H1 (cell line): Measurements from ENCODE around the gene C22orf23. TPM values are rescaled to one million over a fixed set of nuclear protein-coding genes. Genes with fewer than 3 reads are reported as not detected.

Source experiments
- CTCF ChIA-PET: fragments of 300-600 bp; sonication (Branson Sonifier 250); formaldehyde crosslinking; loops from one replicate; lab custom pipeline; 2021; ENCODE audit not compliant: partially characterized antibody; lab: Charles Lee
- POLR2A ChIA-PET: fragments of 300-600 bp; sonication (Branson Sonifier 250); formaldehyde crosslinking; loops from one replicate; lab custom pipeline; 2021; ENCODE audit warnings: inconsistent platforms; ENCODE audit not compliant: partially characterized antibody; lab: Charles Lee
- DNase-seq, 2 experiments: peaks; one replicate each; pipeline versions ENCODE4 v3.0.0 to v3.0.0-alpha.2; 2010 to 2022; ENCODE audit warnings: low spot score in 2 of 2, low read depth in 1 of 2, mixed read lengths in 1 of 2
- FAIRE-seq: peaks from 2 replicates; lab custom pipeline; 2011; peaks lifted over from hg19 to GRCh38; lab: Jason Lieb, UNC
- H2AFZ ChIP-seq: 2 replicates; pipeline ENCODE4 v1.8.1; 2012; ENCODE audit warnings: low read length, inconsistent platforms
- H2AK5ac ChIP-seq: 2 replicates; pipeline ENCODE4 v1.6.1; 2013; ENCODE audit warnings: low read depth, low read length
- H2BK120ac ChIP-seq: replicated peaks from 2 replicates; pipeline ENCODE3; 2013; ENCODE audit warnings: low read depth, low read length, inconsistent platforms
- H2BK12ac ChIP-seq: 2 replicates; pipeline ENCODE4 v1.6.1; 2013; ENCODE audit warnings: low read depth, low read length
- H2BK15ac ChIP-seq: 2 replicates; pipeline ENCODE4 v1.6.1; 2013; ENCODE audit warnings: low read length
- H2BK20ac ChIP-seq: 2 replicates; pipeline ENCODE4 v1.6.1; 2013; ENCODE audit warnings: low read length
- H2BK5ac ChIP-seq: 2 replicates; pipeline ENCODE4 v1.6.1; 2013; ENCODE audit warnings: low read depth, low read length
- H3K14ac ChIP-seq: 2 replicates; pipeline ENCODE4 v1.6.1; 2013; ENCODE audit warnings: inconsistent platforms; ENCODE audit not compliant: insufficient read length
- H3K18ac ChIP-seq: 2 replicates; pipeline ENCODE4 v1.6.1; 2013; ENCODE audit warnings: low read length; ENCODE audit errors: extremely low read depth
- H3K23ac ChIP-seq: 2 replicates; pipeline ENCODE4 v1.6.1; 2013; ENCODE audit warnings: inconsistent platforms; ENCODE audit not compliant: insufficient read length
- H3K23me2 ChIP-seq: 2 replicates; pipeline ENCODE4 v1.6.1; 2013; ENCODE audit warnings: low read depth, low read length
- H3K27ac ChIP-seq: 2 replicates; pipeline ENCODE4 v1.6.1; 2011; ENCODE audit warnings: low read depth, low read length, inconsistent platforms
- H3K27me3 ChIP-seq, 4 experiments: replicated peaks in 1 of 4; 1 replicate in 1 of 4; 2 replicates in 3 of 4; pipeline versions ENCODE4 v1.6.1 to v1.8.1; 2011 to 2013; ENCODE audit warnings: low read length in 3 of 4, mild to moderate bottlenecking in 3 of 4, inconsistent platforms in 2 of 4, mixed read lengths in 2 of 4, moderate library complexity in 1 of 4; ENCODE audit not compliant: control insufficient read depth in 3 of 4, insufficient read depth in 3 of 4; ENCODE audit errors: extremely low read depth in 1 of 4
- H3K36me3 ChIP-seq, 4 experiments: 2 replicates each; pipeline versions ENCODE4 v1.6.1 to v1.8.1; 2011 to 2013; ENCODE audit warnings: mild to moderate bottlenecking in 4 of 4, low read length in 3 of 4, moderate library complexity in 2 of 4, control low read depth in 1 of 4, inconsistent platforms in 1 of 4; ENCODE audit not compliant: insufficient read depth in 4 of 4, control insufficient read depth in 2 of 4
- H3K4ac ChIP-seq: replicated peaks from 2 replicates; pipeline ENCODE3; 2013; ENCODE audit warnings: low read length, low read depth, mixed read lengths, inconsistent platforms; ENCODE audit not compliant: insufficient read length
- H3K4me1 ChIP-seq, 4 experiments: replicated peaks in 1 of 4; 1 replicate in 1 of 4; 2 replicates in 3 of 4; pipeline versions ENCODE4 v1.6.1 to v1.8.1; 2011 to 2013; ENCODE audit warnings: low read length in 3 of 4, inconsistent platforms in 2 of 4, mixed read lengths in 1 of 4; ENCODE audit not compliant: insufficient read depth in 4 of 4, control insufficient read depth in 3 of 4
- H3K4me2 ChIP-seq, 2 experiments: 2 replicates each; pipeline versions ENCODE4 v1.6.1 to v1.8.1; 2011 to 2013; ENCODE audit warnings: low read depth in 2 of 2, low read length in 2 of 2, control low read depth in 1 of 2, inconsistent platforms in 1 of 2, mild to moderate bottlenecking in 1 of 2; ENCODE audit not compliant: insufficient read depth in 1 of 2
- H3K4me3 ChIP-seq, 4 experiments: fragments of 200-600, 300-600 bp in 1 of 4; sonication (generic), shearing (Covaris generic), sonication (Bioruptor Twin) in 1 of 4; 2 replicates each; pipeline versions ENCODE4 v1.5.1 to v1.8.1; 2011 to 2016; ENCODE audit warnings: low read length in 4 of 4, low read depth in 3 of 4, control low read depth in 2 of 4, inconsistent platforms in 2 of 4, mild to moderate bottlenecking in 2 of 4, mixed read lengths in 1 of 4, moderate library complexity in 1 of 4; ENCODE audit not compliant: insufficient read depth in 2 of 4; ENCODE audit errors: extremely low read depth in 1 of 4
- H3K56ac ChIP-seq: replicated peaks from 2 replicates; pipeline ENCODE3; 2013; ENCODE audit warnings: low read depth, mild to moderate bottlenecking, mixed read lengths, low read length, inconsistent platforms; ENCODE audit not compliant: insufficient read length
- H3K79me1 ChIP-seq: 2 replicates; pipeline ENCODE4 v1.6.1; 2013; ENCODE audit warnings: low read depth, low read length, control low read depth
- H3K79me2 ChIP-seq, 2 experiments: 2 replicates each; pipeline versions ENCODE4 v1.6.1 to v1.8.1; 2012 to 2013; ENCODE audit warnings: low read length in 2 of 2, mild to moderate bottlenecking in 2 of 2, inconsistent platforms in 1 of 2; ENCODE audit not compliant: insufficient read depth in 2 of 2, control insufficient read depth in 1 of 2
- H3K9ac ChIP-seq, 4 experiments: replicated peaks in 1 of 4; 1 replicate in 1 of 4; 2 replicates in 3 of 4; pipeline versions ENCODE4 v1.6.1 to v1.8.1; 2011 to 2013; ENCODE audit warnings: low read depth in 3 of 4, low read length in 3 of 4, control low read depth in 2 of 4, mild to moderate bottlenecking in 2 of 4, moderate library complexity in 2 of 4, inconsistent platforms in 1 of 4; ENCODE audit errors: extremely low read depth in 1 of 4
- H3K9me3 ChIP-seq, 2 experiments: 2 replicates each; pipeline versions ENCODE4 v1.6.1 to v1.8.1; 2012 to 2013; ENCODE audit warnings: mild to moderate bottlenecking in 2 of 2, moderate library complexity in 2 of 2, control low read depth in 1 of 2, inconsistent platforms in 1 of 2, low read depth in 1 of 2, low read length in 1 of 2, mixed read lengths in 1 of 2; ENCODE audit not compliant: insufficient read depth in 2 of 2
- H4K20me1 ChIP-seq, 2 experiments: replicated peaks in 1 of 2; 2 replicates each; pipeline versions ENCODE3 to v1.8.1; 2011 to 2013; ENCODE audit warnings: inconsistent platforms in 2 of 2, low read length in 2 of 2, mild to moderate bottlenecking in 1 of 2; ENCODE audit not compliant: insufficient read depth in 2 of 2, control insufficient read depth in 1 of 2
- H4K5ac ChIP-seq: 2 replicates; pipeline ENCODE4 v1.6.1; 2013; ENCODE audit warnings: low read length, low read depth, mixed read lengths, inconsistent platforms; ENCODE audit not compliant: insufficient read length
- H4K8ac ChIP-seq: 2 replicates; pipeline ENCODE4 v1.8.0; 2013; ENCODE audit warnings: mild to moderate bottlenecking, moderate library complexity, low read length, inconsistent platforms; ENCODE audit not compliant: insufficient read depth; ENCODE audit errors: extremely low read depth
- H4K91ac ChIP-seq: replicated peaks from 2 replicates; pipeline ENCODE3; 2013; ENCODE audit warnings: low read length, mixed read lengths, inconsistent platforms; ENCODE audit not compliant: insufficient read length
- ATF2 ChIP-seq: IDR thresholded peaks from 2 replicates; pipeline ENCODE4 v1.6.1; 2012; ENCODE audit warnings: low read length, inconsistent platforms
- CTCF ChIP-seq, 3 experiments: IDR thresholded peaks; 1 replicate in 2 of 3; 2 replicates in 1 of 3; pipeline versions ENCODE4 v1.5.1 to v1.6.1; 2011; ENCODE audit warnings: low read length in 3 of 3, mild to moderate bottlenecking in 3 of 3, inconsistent platforms in 2 of 3, low read depth in 1 of 3, moderate library complexity in 1 of 3; ENCODE audit not compliant: insufficient read depth in 1 of 3; ENCODE audit errors: control extremely low read depth in 1 of 3
- WGBS, 2 experiments: shearing (Covaris generic) in 1 of 2; methylation state at CpG; one replicate each; pipeline versions ENCODE4 v1.1.6 to v1.1.7; 2013 to 2015; ENCODE audit warnings: low lambda C conversion rate in 2 of 2, mixed read lengths in 2 of 2, inconsistent platforms in 1 of 2, low coverage in 1 of 2, missing lambda C conversion rate in 1 of 2; ENCODE audit not compliant: insufficient replicate concordance in 2 of 2, insufficient coverage in 1 of 2, insufficient read length in 1 of 2; ENCODE audit errors: extremely low coverage in 1 of 2, missing lambda C conversion rate in 1 of 2; 5-methylcytosine and 5-hydroxymethylcytosine counted together
- polyA plus RNA-seq, 7 experiments: library from polyadenylated mRNA; depleted of rRNA in 3 of 7; stranded (reverse) in 5 of 7; unstranded in 2 of 7; fragments of >200 nt in 5 of 7; fragments of 200-250 nt in 2 of 7; gene quantifications; 1 replicate in 5 of 7; 2 replicates in 1 of 7; 4 replicates in 1 of 7; pipeline versions ENCODE4 v1.2.1 to v1.2.3, GENCODE V29; 2011 to 2013; ENCODE audit warnings: missing spikeins in 2 of 7, mixed read lengths in 2 of 7
- total RNA-seq: library from RNA; stranded (reverse); fragmentation: NEBNext Ultra II Directional; extraction: Animal tissue kit (Norgen Biotek cat#: 25700); gene quantifications from 2 replicates; pipeline ENCODE4 v1.2.1, GENCODE V29; 2021

Gene C22orf23
- total and polyA plus RNA-seq, 2 of the 8 experiments (the other 6 are each of a cell fraction or from before 2014, with no cell fraction given): 0.50 to 0.54 TPM

GRCh38 chr22:37922191-37922590, 31.2 kb downstream of the C22orf23 start:
- Histone ChIP-seq H2BK120ac (no peak overlapping the region), H2BK12ac (no peak overlapping the region), H3K27me3 (no peaks in the 10 kb centered on the region), H3K9ac (no peak overlapping the region), H3K4ac (no peak overlapping the region), H4K20me1 (peaks cover 2 to 3% of the 10 kb centered on the region in 2 experiments), H3K4me1 (no peaks in the 10 kb centered on the region), H3K79me1 (no peaks in the 10 kb centered on the region), H2AFZ (no peak overlapping the region), H2AK5ac (no peak overlapping the region), H3K9me3 (no peaks in the 10 kb centered on the region), H3K23me2 (no peaks in the 10 kb centered on the region), H4K8ac (no peak overlapping the region), H3K27ac (no peak overlapping the region), H3K36me3 (peaks cover 2 to 22% (median 12%) of the 10 kb centered on the region in 4 experiments; a peak in 6 of 8 replicates), H4K5ac (no peak overlapping the region), H2BK20ac (no peak overlapping the region), H4K91ac (no peak overlapping the region), H3K4me2 (no peak overlapping the region), H3K18ac (no peak overlapping the region), H3K4me3 (no peak overlapping the region), H3K56ac (no peak overlapping the region), H2BK5ac (no peak overlapping the region), H2BK15ac (no peak overlapping the region), H3K23ac (no peak overlapping the region), H3K79me2 (no peaks in the 10 kb centered on the region), H3K14ac (no peak overlapping the region)
- peak in 1 of 3 experiments; percentile 29; a peak in 1 of 4 replicates for TF ChIP-seq CTCF (IDR thresholded peaks at IDR 0.05; ENCODE audit: control extremely low read depth in 1 of 3, insufficient read depth in 1 of 3, low read depth in 1 of 3, low read length in 3 of 3)
- TF ChIP-seq ATF2: no peak
- POLR2A ChIA-PET: no interaction called here
- no peak for FAIRE-seq
- CTCF ChIA-PET: interaction anchor here (1.2 to 2.9 kb wide), 4 partner anchors 8 to 59 kb away, joined by 3 to 13 read pairs (median 4); no protein-coding TSS in a partner anchor
- 87% methylated on average over 6 of the region's 11 CpGs; no CpG with 5 or more reads in 1 of the 2 experiments for WGBS, 2 experiments
- no peak for DNase-seq
